Upper lobe of left lung (tissue), 4 donors: ENCODE results near the gene XYLT1.

ENCODE experiments used
- EP300 ChIP-seq, 4 donors: sonication (generic); formaldehyde crosslinking; IDR thresholded peaks; one replicate each; pipeline ENCODE4 v1.5.1; 2017; ENCODE audit warnings: antibody characterized with exemption in 4 of 4, control low read depth in 2 of 4
- POLR2A ChIP-seq, 4 donors: fragments of 450-650 bp; IDR thresholded peaks; one replicate each; pipeline ENCODE4 v1.5.1; 2016 to 2017; ENCODE audit warnings: antibody characterized with exemption in 4 of 4, mild to moderate bottlenecking in 2 of 4
- POLR2AphosphoS5 ChIP-seq, 2 donors: sonication (generic); formaldehyde crosslinking; IDR thresholded peaks; one replicate each; pipeline ENCODE4 v1.5.1; 2017; ENCODE audit warnings: antibody characterized with exemption in 2 of 2
- TF ChIP-seq, protein P1 (sequence below), 6 experiments: fragments of 450-650 bp in 4 of 6; fragments of 200-600 bp in 2 of 6; sonication (generic) in 2 of 6; IDR thresholded peaks; one replicate each; pipeline ENCODE4 v1.5.1; 2016 to 2019; ENCODE audit warnings: antibody characterized with exemption in 6 of 6

- TF ChIP-seq, protein P1, sequence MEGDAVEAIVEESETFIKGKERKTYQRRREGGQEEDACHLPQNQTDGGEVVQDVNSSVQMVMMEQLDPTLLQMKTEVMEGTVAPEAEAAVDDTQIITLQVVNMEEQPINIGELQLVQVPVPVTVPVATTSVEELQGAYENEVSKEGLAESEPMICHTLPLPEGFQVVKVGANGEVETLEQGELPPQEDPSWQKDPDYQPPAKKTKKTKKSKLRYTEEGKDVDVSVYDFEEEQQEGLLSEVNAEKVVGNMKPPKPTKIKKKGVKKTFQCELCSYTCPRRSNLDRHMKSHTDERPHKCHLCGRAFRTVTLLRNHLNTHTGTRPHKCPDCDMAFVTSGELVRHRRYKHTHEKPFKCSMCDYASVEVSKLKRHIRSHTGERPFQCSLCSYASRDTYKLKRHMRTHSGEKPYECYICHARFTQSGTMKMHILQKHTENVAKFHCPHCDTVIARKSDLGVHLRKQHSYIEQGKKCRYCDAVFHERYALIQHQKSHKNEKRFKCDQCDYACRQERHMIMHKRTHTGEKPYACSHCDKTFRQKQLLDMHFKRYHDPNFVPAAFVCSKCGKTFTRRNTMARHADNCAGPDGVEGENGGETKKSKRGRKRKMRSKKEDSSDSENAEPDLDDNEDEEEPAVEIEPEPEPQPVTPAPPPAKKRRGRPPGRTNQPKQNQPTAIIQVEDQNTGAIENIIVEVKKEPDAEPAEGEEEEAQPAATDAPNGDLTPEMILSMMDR (IDR thresholded peaks at IDR 0.05) = no peak
- TF ChIP-seq EP300 (IDR thresholded peaks at IDR 0.05) (no peak), POLR2A (IDR thresholded peaks at IDR 0.05) (no peak), POLR2AphosphoS5 (IDR thresholded peaks at IDR 0.05) (no peak)
These were observed 197.6 kb downstream of the XYLT1 start for GRCh38 chr16:17273142-17273561.
